GM11168 (cell line): ENCODE measurements around the gene NGFR.

Experiments used
- in situ Hi-C: fragments of 300-500 bp; cut with MboI; formaldehyde crosslinking; loops from one replicate; pipeline ENCODE4 v1.12.0; 2022; ENCODE audit warnings: low sequenced_read_pairs; ENCODE audit not compliant: unreplicated experiment

NGFR gene

DNA sequence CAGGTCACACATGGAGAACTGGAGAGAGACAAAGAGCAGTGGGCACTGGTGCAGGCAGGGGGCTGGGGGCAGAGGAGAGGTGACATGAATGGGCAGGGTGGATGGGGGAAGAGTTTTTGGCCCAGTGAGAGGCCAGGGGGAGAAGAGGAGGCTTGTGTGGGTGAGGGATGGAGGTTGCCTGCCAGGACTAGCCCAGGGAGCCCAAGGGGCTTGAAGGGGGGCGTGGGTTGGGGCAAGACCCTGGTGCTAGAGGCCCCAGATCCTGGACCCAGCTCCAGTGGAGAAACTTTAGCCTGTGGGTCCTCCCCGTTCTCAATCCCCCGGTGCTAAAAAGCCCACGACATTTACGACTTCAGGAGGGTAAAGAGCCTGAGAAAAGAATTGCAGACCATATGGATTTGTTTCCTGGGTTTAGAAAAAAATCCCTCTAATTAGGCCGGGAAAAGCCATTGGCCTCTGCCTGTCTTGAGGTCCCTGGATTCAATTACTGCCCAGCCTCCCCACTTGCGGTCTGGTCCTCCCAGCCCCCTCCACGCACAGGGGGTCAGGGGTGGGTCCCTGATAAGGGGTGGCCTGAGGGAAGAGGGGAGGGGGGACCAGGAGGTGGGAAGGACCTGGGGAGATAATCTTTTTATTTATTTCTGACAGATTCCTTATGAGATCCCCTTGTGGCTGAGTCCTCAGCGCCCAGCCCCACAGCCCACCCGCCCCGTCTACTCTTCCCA is 33.0 kb downstream of the NGFR start:
- in situ Hi-C loops = no loop called here

DNA sequence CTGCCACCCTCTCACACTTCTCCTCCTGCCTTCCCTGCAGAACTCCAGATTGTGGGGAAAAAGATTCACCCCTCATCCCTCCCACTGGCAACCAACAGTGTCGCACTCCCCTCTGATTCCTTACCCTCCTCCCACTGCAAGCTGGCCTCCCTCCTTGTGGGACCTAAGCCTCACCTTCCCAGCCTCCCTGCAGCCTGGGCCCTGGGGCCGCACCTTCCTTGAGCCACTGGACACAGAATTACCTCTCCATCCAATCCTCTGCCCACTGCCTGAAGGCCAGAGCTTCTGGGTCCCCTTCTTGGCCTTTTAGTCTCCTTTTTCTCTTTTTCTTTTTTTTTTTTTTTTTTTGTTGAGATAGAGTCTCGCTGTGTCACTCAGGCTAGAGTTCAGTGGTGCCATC is 33.9 kb downstream of the NGFR start:
- in situ Hi-C loops = no loop called here

DNA sequence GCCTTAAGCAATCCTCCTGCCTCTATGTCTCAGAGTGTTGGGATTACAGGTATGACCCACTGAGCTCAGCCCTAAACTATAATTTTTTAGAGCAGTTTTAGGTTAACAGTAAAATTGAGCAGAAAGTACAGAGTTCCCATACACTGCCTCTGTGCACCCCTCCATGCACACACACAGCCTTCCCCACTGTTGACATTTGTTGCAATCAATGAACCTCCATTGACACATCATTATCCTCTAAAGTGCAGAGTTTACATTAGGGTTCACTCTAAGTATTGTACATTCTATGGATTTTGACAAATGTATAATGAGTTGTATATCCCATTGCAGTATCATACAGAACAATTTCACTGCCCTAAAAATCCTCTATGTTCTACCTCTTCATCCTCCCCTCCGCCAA is 35.0 kb downstream of the NGFR start:
- in situ Hi-C loops = no loop called here

DNA sequence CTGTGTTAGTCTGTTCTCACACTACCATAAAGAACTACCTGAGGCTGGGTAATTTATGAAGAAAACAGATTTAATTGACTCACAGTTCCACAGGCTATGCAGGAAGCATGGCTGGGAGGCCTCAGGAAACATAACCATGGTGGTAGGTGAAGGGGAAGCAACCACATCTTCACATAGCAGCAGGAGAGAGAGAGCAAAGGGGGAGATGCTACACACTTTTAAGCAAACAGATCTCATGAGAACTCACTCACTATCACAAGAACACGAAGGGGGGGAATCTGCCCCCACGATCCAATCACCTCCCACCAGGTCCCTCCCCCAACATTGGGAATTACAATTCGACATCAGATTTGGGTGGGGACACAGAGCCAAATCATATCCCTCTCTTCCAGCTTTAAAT is 48.8 kb downstream of the NGFR start:
- in situ Hi-C loops = loop anchor here (5.0 kb wide), 1 partner anchor 42 kb away; no protein-coding TSS in a partner anchor

DNA sequence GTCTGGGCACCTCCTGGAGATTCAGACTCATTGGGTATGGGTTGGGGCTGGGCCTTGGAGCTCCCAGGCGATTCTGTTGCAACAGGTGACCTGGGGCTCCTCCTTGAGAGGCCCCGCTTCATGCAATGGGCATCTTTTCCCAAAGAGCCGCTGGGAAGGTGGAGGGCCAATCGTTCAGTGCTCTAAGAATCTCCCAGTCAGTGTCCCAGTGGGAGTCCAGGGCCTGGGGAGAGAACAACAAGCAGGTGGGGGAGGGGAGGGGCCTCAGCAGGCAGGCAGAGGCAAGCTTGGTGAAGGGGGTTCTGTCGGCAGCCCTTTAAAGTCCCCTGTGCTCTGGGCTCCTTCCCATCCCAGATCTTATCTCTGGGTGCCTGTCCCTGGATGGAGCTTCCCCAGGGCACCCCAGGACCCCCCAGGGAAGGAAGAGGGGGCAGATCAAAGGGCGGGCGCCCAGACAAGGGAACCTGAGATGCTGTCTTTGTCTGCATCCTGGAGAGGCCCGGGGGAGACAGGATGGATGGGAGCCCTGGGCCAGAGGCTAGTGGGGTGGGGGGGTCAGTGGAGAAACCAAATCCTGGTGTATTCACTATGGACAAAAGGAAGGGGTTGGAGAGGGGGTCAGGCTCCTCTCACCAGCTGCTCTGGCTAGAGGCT is 50.0 kb downstream of the NGFR start:
- in situ Hi-C loops = no loop called here

DNA sequence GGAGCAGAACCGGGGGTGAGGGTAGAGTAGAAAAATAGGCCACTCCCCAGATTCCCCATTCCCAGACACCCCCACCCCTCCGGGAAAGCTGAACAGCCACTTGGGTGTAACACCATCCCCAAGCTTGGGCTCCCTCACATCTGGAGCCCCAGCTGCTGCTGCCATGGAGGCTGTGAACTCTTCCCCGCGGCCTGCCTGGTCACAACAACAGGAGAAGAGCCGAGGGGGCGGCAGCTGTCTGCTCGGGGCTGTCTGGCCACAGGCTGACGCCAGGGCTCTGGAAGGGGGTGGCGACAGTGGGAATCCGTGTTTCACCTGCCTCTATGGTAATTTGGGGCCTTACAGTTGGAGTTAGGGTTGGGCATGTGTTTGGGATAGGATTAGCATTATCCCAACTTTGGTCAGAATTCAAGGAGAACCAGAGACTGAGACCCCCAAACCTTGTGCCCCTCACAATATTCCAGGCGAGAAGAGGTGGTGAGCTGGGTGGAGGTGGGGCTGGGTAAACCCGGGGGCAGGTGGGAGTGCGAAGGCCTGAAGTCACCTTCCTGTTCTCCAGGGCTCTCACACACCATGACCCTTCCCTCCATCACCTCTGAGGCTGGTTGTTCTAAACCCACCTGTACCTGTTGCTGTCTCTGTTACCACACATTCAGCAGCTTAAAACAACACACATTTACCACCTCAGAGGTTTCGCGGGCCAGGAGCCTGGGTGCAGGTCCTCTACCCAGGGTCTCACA is 50.9 kb downstream of the NGFR start:
- in situ Hi-C loops = no loop called here

DNA sequence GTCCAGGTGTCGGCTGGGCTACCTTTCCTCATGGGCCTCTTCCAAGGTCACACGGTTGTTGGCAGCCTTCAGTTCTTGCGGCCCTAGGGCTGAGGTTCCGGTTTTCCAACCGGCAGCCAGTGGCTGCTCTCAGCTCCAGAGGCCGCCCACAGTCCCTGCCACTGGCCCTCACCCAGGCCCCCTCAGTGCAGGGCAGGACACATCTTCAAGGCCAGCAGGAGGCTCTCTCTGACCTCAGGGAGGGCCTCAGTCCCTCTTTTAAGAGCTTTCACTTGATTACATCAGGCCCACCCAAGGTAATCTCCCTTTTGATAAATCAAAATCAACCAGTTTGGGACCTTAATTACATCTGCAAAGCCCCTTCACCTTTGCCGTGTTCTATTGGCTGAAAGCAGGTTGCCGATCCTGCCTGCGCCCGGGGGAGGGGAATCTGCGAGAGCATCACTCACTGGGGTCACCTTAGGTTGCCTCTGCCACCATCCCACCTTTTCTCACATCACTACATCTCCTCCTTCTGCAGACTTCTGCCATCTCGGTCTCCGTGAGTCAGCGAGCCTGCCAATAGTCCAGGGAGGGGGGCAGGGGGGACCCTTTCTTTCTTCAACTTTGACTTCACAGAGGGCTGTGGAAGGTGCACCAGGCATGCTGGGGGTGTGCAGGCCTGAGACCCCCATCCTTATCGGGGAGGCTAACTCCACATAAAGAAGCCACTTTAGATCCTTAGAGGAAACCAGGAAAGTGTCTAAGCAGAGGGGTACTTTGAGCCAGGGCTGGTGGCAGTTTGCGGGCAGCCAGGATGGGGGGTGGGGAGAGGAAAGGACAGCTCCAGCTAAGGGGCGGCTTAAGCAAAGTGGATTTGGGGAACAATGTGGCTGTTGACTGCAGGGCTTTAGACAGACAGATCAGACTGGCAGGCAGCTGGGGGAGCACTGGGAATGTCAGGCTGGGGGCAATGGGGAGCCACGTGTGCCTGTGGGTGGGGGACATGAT is 51.7 kb downstream of the NGFR start:
- in situ Hi-C loops = no loop called here

DNA sequence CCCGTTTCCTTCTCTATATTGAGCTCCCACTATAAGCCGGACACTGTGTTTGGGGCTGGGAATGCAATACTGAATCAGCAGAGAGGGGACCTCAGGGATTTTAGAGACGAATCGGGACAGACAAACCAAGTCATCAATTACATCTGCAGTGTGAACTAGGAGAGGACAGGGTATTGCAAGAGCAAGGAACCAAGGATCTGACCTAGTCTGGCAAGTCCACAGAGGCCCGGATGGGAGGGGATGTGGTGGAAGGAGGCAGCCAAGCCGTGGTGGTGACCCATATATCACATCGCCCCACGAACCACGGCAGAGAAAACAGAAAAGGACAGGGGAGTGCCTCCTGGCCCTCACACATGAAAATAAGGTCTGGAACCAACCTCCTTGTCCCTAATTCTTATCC is 52.5 kb downstream of the NGFR start:
- in situ Hi-C loops = no loop called here

DNA sequence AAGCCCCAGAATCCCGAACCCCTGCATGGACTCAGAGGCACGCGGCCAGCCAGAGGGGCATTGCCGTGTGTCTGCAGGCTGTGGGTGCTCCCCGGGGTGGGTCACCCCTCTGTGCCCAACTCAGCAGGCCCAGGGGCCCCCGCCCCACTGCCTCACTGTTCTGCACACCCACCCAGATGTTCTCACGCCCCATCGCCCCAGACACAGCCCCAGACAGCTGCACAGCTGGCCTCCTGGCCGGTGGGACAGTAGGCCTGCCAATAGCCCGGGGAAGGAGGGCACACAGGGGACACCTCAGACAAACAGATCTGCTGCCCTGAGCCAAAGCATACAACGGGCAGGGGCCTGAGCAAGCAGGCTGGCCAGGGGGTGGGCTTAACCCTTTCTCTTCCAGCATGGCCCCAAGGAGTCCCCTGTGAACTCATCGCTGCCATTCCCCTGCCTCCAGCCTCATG is 53.0 kb downstream of the NGFR start:
- in situ Hi-C loops = no loop called here

DNA sequence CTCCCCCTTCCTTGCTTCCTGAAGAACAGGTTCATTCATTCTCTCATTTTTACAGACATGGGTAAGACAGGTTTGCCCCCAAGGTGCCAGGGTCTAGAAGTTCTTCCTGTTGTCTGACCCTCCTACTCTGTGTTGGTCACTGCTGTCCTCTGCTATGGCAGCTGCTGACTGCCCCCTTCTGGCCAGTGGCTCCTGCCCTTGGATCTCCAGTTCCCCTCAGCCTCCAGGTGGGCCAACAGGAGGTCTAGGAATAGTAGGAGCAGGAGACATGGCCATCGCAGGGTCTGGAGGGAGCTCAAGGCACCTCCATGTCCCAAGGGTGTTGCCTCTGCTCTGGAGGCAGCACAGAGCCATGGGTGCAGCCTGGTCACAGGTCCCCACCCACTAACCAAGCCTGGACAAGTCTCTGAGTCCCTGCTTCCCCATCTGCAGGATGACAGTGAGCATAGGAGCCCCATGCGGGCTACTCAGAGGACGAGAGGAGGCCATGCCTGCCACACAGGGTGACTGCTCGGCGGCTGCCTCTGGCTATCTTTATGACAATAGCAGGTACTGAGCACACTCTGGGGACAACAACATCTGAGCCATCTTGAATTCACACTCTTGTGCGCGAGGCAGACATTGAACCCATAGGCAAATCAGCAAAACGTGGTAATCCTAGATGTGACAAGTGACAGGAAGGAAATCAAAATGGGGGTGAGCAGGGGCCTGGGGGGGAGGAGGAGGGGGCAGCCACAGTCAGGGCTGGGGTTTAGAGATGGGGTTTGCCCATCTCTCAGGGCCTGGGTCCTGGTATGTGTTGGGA is 53.6 kb downstream of the NGFR start:
- in situ Hi-C loops = no loop called here

DNA sequence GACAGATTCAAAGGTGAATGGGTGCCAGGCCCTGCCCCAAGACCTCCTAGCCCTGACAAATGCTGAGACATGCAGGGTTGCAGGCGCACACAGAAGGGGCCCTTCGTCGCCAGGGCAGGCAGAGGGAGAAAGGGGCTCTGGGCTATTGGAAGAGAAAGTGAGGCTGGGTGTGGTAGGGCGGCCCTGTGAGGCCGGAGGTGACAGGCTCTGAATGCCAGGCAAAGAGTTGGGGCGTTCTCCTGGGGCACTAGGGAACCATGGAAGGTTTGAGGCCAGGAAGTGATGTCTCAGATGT is 54.2 kb downstream of the NGFR start:
- in situ Hi-C loops = no loop called here

DNA sequence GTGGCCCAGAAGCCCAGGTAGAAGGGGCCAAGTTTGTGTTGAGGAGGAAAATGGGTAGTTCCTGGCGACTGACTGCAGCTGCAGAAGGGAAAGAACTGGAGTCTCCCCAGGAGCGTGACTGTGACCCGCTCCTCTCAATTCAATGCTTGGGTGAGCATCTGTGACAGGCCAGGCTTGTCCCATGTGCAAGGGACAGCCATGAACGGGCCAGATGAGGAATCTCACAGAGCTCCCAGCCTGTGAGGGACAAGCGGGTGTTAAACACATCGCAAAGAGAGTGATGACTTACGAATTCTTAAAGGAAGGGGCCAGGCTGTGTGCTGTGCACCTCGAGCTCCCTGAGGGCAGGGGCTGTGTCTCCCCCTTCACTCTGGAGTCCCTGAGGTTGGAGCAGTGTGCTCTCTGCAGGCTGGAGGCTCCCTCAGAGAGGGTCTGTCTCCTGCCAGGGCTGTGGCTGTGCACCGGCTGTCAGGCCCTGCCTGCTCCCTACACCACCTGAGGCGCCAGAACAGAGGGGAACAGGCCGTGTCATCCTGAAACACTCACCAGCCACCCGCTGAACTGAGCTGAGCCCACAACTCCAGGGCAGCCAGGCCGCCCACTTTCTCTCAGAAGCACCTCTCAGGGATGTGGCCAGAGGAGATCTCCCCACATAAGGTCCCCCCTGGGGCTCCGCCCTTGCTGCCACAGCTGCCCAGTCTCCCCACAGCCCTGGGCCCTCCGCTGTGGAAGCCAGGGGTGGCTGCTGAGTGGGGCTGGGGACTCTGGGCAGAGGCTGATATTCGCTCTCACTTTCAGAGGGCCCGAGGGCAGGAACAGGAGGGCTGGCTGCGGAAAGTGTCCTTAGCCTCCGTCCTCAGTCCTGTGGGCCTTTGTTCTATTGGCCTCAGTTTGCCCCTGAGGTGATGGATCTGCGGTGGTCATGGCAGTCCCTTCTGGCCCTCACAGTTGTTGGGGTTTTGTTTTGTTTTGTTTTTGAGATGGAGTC is 54.9 kb downstream of the NGFR start:
- in situ Hi-C loops = loop anchor here (25.0 kb wide), 1 partner anchor 437 kb away; the partner anchor contains the start of gene DLX3

DNA sequence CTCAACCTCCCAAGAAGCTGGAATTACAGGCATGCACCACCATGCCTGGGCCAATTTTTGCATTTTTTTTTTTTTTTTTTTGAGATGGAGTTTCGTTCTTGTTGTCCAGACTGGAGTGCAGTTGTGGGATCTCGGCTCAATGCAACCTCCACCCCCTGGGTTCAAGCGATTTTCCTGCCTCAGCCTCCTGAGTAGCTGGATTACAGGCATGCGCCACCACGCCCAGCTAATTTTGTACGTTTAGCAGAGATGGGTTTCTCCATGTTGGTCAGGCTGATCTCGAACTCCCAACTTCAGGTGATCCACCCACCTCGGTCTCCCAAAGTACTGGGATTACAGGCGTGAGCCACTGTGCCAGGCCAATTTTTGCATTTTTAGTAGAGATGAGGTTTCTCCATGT is 55.7 kb downstream of the NGFR start:
- in situ Hi-C loops = loop anchor here (25.0 kb wide), 1 partner anchor 437 kb away; the partner anchor contains the start of gene DLX3

DNA sequence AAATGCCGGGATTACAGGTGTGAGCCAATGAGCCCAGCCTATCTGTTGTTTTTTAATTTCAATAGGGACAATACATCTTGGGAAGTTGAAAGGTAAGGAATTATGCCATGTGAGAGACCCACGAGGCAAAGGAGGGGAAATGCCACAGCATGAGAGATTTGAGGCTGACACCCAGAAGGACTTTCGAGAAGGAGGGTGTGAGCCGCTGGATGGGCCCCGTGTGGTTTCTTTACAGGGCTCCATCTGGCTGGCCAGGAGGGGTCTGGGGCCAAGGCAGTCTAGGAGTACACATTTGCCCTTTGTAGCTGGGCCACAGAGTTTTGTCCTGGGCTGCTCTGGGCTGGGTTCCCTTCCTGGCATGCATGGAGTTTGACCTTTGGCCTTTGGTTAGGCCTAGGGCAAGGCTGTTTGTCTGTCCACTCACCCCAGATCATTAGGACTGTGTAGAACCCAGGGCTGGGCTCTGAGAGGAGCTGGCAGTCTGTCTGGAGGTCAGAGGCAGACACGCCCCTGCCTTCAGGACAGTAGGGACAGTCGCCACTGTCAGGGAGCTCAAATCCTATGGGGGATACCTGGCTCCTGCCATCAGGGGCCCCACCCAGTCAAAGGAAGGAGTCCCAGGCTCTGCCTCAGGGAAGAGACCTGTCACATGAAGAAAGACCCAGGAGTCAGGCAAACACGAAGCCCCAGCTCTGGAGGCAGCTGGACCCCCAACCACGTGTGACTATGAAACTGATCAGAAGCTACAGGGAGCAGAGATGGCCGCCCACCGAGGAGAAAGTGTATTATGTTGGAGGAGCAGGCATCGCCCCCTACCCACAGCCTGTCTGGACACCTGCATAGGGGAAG is 56.4 kb downstream of the NGFR start:
- in situ Hi-C loops = loop anchor here (25.0 kb wide), 1 partner anchor 436 kb away; the partner anchor contains the start of gene DLX3

DNA sequence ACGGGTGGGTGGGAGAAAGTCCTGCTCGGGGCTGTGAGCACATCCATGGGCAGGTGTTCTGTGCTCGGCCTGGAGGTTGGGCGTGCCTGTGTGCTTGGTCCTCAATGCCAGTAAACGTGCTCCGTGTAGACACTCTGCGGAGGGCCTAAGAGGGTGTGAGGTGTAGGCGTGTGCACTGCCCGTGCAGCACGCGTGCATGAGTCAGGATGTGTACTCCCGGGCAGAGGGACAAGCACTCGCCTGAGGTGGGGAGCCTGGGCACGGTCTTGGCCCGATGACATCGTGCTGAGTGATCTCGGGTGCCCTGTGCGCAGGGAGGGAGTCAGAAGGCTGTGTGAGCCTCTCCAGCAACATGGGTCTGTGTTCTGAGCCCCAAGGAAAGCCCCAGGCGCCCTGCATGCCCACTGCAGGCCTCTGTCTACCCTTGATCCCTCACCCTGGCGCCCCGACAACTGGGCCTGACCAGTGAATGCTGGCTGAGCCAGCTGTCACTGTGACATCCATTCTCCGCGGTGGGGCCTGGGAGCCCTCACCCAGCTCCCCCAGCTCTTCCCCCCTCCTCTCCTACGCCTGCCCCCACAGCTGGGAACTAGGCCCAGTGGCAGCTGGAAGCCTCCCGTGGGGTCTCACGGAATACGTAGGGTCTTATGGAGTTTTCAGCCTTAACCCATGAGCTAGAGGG is 57.1 kb downstream of the NGFR start:
- in situ Hi-C loops = loop anchor here (25.0 kb wide), 1 partner anchor 435 kb away; the partner anchor contains the start of gene DLX3

DNA sequence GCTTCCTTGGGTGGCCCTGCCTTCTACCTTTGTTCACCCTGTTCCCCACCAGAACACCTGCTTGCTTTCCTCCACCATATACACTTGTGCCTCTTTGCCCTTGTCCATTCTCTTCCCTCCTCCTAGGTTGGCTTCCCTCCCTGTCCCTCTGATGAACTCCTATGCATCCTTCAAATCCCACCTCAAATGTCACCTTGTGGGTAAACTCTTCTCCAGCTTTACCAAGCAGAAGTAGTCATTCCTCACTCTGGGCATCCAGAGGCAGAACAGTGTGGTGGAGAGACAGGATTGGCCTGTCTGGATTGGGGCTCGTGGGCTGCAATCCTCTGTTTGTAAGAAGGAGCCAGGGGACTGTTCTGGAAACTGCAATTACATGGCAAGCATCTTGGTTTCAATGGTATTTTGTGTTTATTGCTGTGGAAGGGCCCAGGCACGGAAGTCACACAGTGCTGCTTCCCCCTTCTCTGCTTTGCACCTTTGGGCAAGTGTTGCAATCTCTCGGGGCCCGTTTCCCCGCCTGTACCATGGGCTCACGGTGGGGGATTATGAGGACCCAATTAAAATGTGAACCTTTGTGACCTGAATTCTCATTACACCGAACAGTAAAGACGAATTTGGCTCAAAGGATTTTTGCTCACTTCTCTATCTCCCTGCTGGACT is 58.7 kb downstream of the NGFR start:
- in situ Hi-C loops = loop anchor here (25.0 kb wide), 1 partner anchor 433 kb away; the partner anchor contains the start of gene DLX3
